Measurements from ENCODE around the gene BCAS3. TPM values are rescaled to one million over a fixed set of nuclear protein-coding genes. Genes with fewer than 3 reads are reported as not detected.

Gene BCAS3
- total and polyA plus RNA-seq, 9 donors: 9.4 to 37.0 (median 21.6) TPM

- Histone ChIP-seq H3K4me3 (peak overlapping the region; percentile 61), H3K27ac (peak overlapping the region; percentile 31 to 80), H3K36me3 (no peaks in the 10 kb centered on the region), H3K27me3 (no peaks in the 10 kb centered on the region), H3K9me3 (no peaks in the 10 kb centered on the region), H3K4me1 (ENCODE audit: insufficient read depth) (peaks cover 9% of the 10 kb centered on the region)
- DNase-seq: peak; percentile 84 to 93 (median 87)
- WGBS, 3 donors: 0 to 1% (median 0%) methylated on average over 41 to 69 of the region's 69 CpGs
- intact Hi-C loops (cut with DNase I): loop anchor here in 3 of 4 donors (5.0 to 10.0 kb wide), 6 partner anchors 142 to 655 kb away; partner anchors contain the start of genes MED13 (in 2 of the 3) and INTS2 (in 1 of the 3)
- peak; percentile 51 for TF ChIP-seq POLR2A (IDR thresholded peaks at IDR 0.05)
- TF ChIP-seq CTCF (IDR thresholded peaks at IDR 0.05): peak; percentile 97 to 99 (median 98)
- no peak for TF ChIP-seq EP300 (IDR thresholded peaks at IDR 0.05)
These were observed 734.6 kb downstream of the BCAS3 start for GRCh38 chr17:61412143-61412859.

- H3K4me3 ChIP-seq: peak overlapping the region; percentile 61
- WGBS, 3 donors: 12 to 14% (median 13%) methylated on average over 33 to 38 of the region's 38 CpGs
- intact Hi-C loops (cut with DNase I): loop anchor here in 3 of 4 donors (5.0 to 10.0 kb wide), 6 partner anchors 142 to 654 kb away; partner anchors contain the start of genes MED13 (in 2 of the 3) and INTS2 (in 1 of the 3)
- peak in 2 of 5 donors; percentile 30 to 31 for DNase-seq
- peak overlapping the region; percentile 31 to 80 for H3K27ac ChIP-seq
- H3K4me1 ChIP-seq (ENCODE audit: insufficient read depth): peaks cover 9% of the 10 kb centered on the region
- no peaks in the 10 kb centered on the region for H3K36me3 ChIP-seq
- TF ChIP-seq CTCF (IDR thresholded peaks at IDR 0.05) (no peak), EP300 (IDR thresholded peaks at IDR 0.05) (no peak), POLR2A (IDR thresholded peaks at IDR 0.05) (no peak)
- no peaks in the 10 kb centered on the region for H3K27me3 ChIP-seq
- H3K9me3 ChIP-seq: no peaks in the 10 kb centered on the region
These were observed 735.4 kb downstream of the BCAS3 start for GRCh38 chr17:61412860-61413660.

- Histone ChIP-seq H3K27ac (no peak overlapping the region), H3K9me3 (no peaks in the 10 kb centered on the region), H3K4me3 (no peak overlapping the region), H3K27me3 (no peaks in the 10 kb centered on the region), H3K36me3 (no peaks in the 10 kb centered on the region), H3K4me1 (ENCODE audit: insufficient read depth) (peaks cover 9% of the 10 kb centered on the region)
- intact Hi-C loops (cut with DNase I): loop anchor here in 3 of 4 donors (5.0 to 10.0 kb wide), 6 partner anchors 141 to 654 kb away; partner anchors contain the start of genes MED13 (in 2 of the 3) and INTS2 (in 1 of the 3)
- WGBS, 3 donors: 90 to 95% (median 93%) methylated on average over 8 of the region's 8 CpGs
- no peak for TF ChIP-seq CTCF (IDR thresholded peaks at IDR 0.05)
- no peak for TF ChIP-seq EP300 (IDR thresholded peaks at IDR 0.05)
- no peak for TF ChIP-seq POLR2A (IDR thresholded peaks at IDR 0.05)
- DNase-seq: no peak
These were observed 736.0 kb downstream of the BCAS3 start for GRCh38 chr17:61413661-61414126.

All from ovary (tissue), 9 donors.